Measurements from ENCODE around the gene DAB2. TPM values are rescaled to one million over a fixed set of nuclear protein-coding genes. Genes with fewer than 3 reads are reported as not detected.
A peak's percentile ranks its signal among the peaks of the same experiment; 100 is the strongest.
"Not testable (repeated sequence)": the region's sequence is repeated elsewhere in the genome, so short reads cannot be mapped to it uniquely, and the experiment has no call there.

DAB2 gene
- total and polyA plus RNA-seq, 5 donors from 2014 or later: 4.2 TPM; not detected in 4

- H3K4me3 ChIP-seq (ENCODE audit: low read depth, low read length); H3K27me3 ChIP-seq (ENCODE audit: control insufficient read depth, insufficient read depth, low read length); H3K4me3 Mint-ChIP-seq; H3K4me1 Mint-ChIP-seq; H3K36me3 ChIP-seq (ENCODE audit: control insufficient read depth, insufficient read depth, low read length); H3K4me1 ChIP-seq (ENCODE audit: control insufficient read depth, insufficient read depth, low read length, poor library complexity, severe bottlenecking); H3K27ac Mint-ChIP-seq; DNase-seq; ATAC-seq (ENCODE audit: low read depth in 2 of 2); H3K9me3 ChIP-seq (ENCODE audit: control insufficient read depth in 2 of 2, low read length in 2 of 2); H3K9me3 Mint-ChIP-seq; H3K36me3 Mint-ChIP-seq; H3K27ac ChIP-seq (ENCODE audit: insufficient read depth, low read length, poor library complexity, severe bottlenecking); H3K27me3 Mint-ChIP-seq: not testable (repeated sequence)
Measured at GRCh38 chr5:39403761-39404160, 21.0 kb downstream of the DAB2 start.

- not testable (repeated sequence) for H3K4me1 ChIP-seq (ENCODE audit: control insufficient read depth, insufficient read depth, low read length, poor library complexity, severe bottlenecking); H3K27me3 Mint-ChIP-seq; H3K36me3 Mint-ChIP-seq; H3K4me3 ChIP-seq (ENCODE audit: low read depth, low read length); H3K4me1 Mint-ChIP-seq; H3K27me3 ChIP-seq (ENCODE audit: control insufficient read depth, insufficient read depth, low read length); H3K4me3 Mint-ChIP-seq; H3K36me3 ChIP-seq (ENCODE audit: control insufficient read depth, insufficient read depth, low read length); H3K9me3 ChIP-seq (ENCODE audit: control insufficient read depth in 2 of 2, low read length in 2 of 2); H3K27ac Mint-ChIP-seq; ATAC-seq (ENCODE audit: low read depth in 2 of 2); DNase-seq; H3K27ac ChIP-seq (ENCODE audit: insufficient read depth, low read length, poor library complexity, severe bottlenecking); H3K9me3 Mint-ChIP-seq
Measured at GRCh38 chr5:39402140-39402539, 22.6 kb downstream of the DAB2 start.

GRCh38 chr5:39400713-39401578, 23.8 kb downstream of the DAB2 start:
- H3K9me3 ChIP-seq (ENCODE audit: control insufficient read depth in 2 of 2, low read length in 2 of 2): no peaks in the 10 kb centered on the region
- H3K36me3 Mint-ChIP-seq: no peaks in the 10 kb centered on the region
- H3K27ac Mint-ChIP-seq: no peak overlapping the region
- no peak overlapping the region for H3K27ac ChIP-seq (ENCODE audit: insufficient read depth, low read length, poor library complexity, severe bottlenecking)
- H3K4me1 Mint-ChIP-seq: peaks cover 0 to 2% (median 0%) of the 10 kb centered on the region in 4 donors
- DNase-seq (no peak), ATAC-seq (ENCODE audit: low read depth in 2 of 2) (no peak)
- H3K36me3 ChIP-seq (ENCODE audit: control insufficient read depth, insufficient read depth, low read length): no peaks in the 10 kb centered on the region
- no peak overlapping the region for H3K4me3 Mint-ChIP-seq
- H3K4me3 ChIP-seq (ENCODE audit: low read depth, low read length): no peak overlapping the region
- no peaks in the 10 kb centered on the region for H3K9me3 Mint-ChIP-seq
- no peaks in the 10 kb centered on the region for H3K4me1 ChIP-seq (ENCODE audit: control insufficient read depth, insufficient read depth, low read length, poor library complexity, severe bottlenecking)
- no peaks in the 10 kb centered on the region for H3K27me3 ChIP-seq (ENCODE audit: control insufficient read depth, insufficient read depth, low read length)
- no peaks in the 10 kb centered on the region for H3K27me3 Mint-ChIP-seq

DNA sequence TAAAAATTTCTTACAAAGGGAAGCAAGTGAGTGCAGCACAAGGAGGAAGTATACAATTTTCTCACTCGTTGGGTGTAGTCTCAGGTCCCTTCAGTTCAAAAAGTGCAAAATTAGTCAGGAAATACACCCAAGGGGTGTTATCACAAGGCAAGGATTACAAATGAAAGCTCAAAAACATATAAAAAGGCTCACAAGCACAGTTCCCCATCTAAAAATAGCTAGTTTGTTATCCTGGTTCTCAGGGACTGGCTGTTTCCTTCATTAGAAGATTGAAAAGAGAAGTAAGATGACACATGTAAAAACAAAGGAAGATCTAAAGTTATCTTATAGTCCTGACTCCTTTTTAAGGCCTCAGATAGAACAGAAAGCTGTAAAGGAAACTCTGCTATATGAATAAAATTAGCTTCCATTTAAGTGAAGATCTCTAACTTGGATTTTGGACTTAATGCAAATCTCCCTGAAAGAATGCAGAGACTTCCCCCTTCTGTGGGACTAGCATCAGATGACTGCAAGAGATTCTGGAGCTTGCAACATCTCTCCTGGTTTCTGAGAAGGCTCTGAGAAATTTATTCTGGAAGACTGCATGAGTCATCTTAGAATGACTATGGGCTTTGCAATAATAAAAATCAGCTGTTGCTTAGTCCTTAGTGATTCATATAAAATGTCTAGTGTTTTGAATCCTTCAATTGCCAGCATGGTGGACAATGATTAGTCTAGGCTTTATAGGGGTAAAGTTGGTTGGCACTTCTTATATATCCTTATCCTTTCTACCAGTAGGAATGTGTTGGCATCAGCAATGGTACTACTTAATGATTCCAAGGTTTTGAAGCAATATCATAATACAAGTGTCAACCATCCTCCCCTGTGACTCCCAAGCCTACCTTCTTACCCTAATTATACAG, 25.4 kb downstream of the DAB2 start:
- no peak overlapping the region for H3K4me3 ChIP-seq (ENCODE audit: low read depth, low read length)
- Mint-ChIP-seq H3K4me1 (peaks cover 0 to 2% (median 0%) of the 10 kb centered on the region in 4 donors), H3K36me3 (no peaks in the 10 kb centered on the region), H3K27ac (no peak overlapping the region), H3K9me3 (no peaks in the 10 kb centered on the region), H3K4me3 (no peak overlapping the region), H3K27me3 (no peaks in the 10 kb centered on the region)
- no peak overlapping the region for H3K27ac ChIP-seq (ENCODE audit: insufficient read depth, low read length, poor library complexity, severe bottlenecking)
- H3K9me3 ChIP-seq (ENCODE audit: control insufficient read depth in 2 of 2, low read length in 2 of 2): no peaks in the 10 kb centered on the region
- DNase-seq (peak in 1 of 3 donors; percentile 5), ATAC-seq (ENCODE audit: low read depth in 2 of 2) (no peak)
- H3K4me1 ChIP-seq (ENCODE audit: control insufficient read depth, insufficient read depth, low read length, poor library complexity, severe bottlenecking): no peaks in the 10 kb centered on the region
- H3K36me3 ChIP-seq (ENCODE audit: control insufficient read depth, insufficient read depth, low read length): no peaks in the 10 kb centered on the region
- H3K27me3 ChIP-seq (ENCODE audit: control insufficient read depth, insufficient read depth, low read length): no peaks in the 10 kb centered on the region

DNA sequence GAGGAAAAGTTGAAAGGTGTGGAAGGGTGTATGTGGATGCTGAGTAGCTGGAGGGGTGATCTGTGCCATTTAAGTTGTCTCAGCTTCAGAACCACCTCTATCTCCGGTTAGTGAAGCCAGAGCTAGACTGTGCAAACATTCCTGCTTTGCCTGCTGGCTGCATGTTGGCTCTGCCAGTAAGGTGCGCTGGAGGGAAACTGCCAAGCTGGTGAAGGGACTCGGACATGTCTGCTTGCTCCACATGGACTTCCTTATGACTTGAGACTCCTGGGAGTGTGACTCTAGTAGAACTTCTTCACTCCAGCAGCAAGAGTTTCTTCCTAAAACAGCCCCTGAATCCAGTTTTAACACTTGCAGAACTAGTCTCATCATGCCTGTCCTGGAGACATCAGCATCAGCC, 27.9 kb downstream of the DAB2 start:
- H3K4me1 Mint-ChIP-seq: peaks cover 0 to 2% (median 0%) of the 10 kb centered on the region in 4 donors
- H3K36me3 Mint-ChIP-seq: no peaks in the 10 kb centered on the region
- H3K36me3 ChIP-seq (ENCODE audit: control insufficient read depth, insufficient read depth, low read length): no peaks in the 10 kb centered on the region
- no peaks in the 10 kb centered on the region for H3K9me3 Mint-ChIP-seq
- no peak overlapping the region for H3K4me3 Mint-ChIP-seq
- H3K27me3 ChIP-seq (ENCODE audit: control insufficient read depth, insufficient read depth, low read length): no peaks in the 10 kb centered on the region
- H3K27ac Mint-ChIP-seq: no peak overlapping the region
- H3K4me3 ChIP-seq (ENCODE audit: low read depth, low read length): no peak overlapping the region
- ATAC-seq (ENCODE audit: low read depth in 2 of 2): no peak
- H3K4me1 ChIP-seq (ENCODE audit: control insufficient read depth, insufficient read depth, low read length, poor library complexity, severe bottlenecking): no peaks in the 10 kb centered on the region
- H3K27ac ChIP-seq (ENCODE audit: insufficient read depth, low read length, poor library complexity, severe bottlenecking): no peak overlapping the region
- H3K9me3 ChIP-seq (ENCODE audit: control insufficient read depth in 2 of 2, low read length in 2 of 2): no peaks in the 10 kb centered on the region
- DNase-seq: no peak
- H3K27me3 Mint-ChIP-seq: no peaks in the 10 kb centered on the region

GRCh38 chr5:39395521-39395920, 29.3 kb downstream of the DAB2 start:
- no peaks in the 10 kb centered on the region for H3K36me3 ChIP-seq (ENCODE audit: control insufficient read depth, insufficient read depth, low read length)
- H3K27me3 ChIP-seq (ENCODE audit: control insufficient read depth, insufficient read depth, low read length): peaks cover 2% of the 10 kb centered on the region
- no peak overlapping the region for H3K27ac ChIP-seq (ENCODE audit: insufficient read depth, low read length, poor library complexity, severe bottlenecking)
- no peaks in the 10 kb centered on the region for H3K4me1 ChIP-seq (ENCODE audit: control insufficient read depth, insufficient read depth, low read length, poor library complexity, severe bottlenecking)
- ATAC-seq (ENCODE audit: low read depth in 2 of 2) (no peak), DNase-seq (no peak)
- no peak overlapping the region for H3K4me3 ChIP-seq (ENCODE audit: low read depth, low read length)
- Mint-ChIP-seq H3K36me3 (no peaks in the 10 kb centered on the region), H3K27ac (no peak overlapping the region), H3K27me3 (no peaks in the 10 kb centered on the region), H3K4me3 (no peak overlapping the region), H3K4me1 (peaks cover 0 to 2% (median 0%) of the 10 kb centered on the region in 4 donors), H3K9me3 (no peaks in the 10 kb centered on the region)
- no peaks in the 10 kb centered on the region for H3K9me3 ChIP-seq (ENCODE audit: control insufficient read depth in 2 of 2, low read length in 2 of 2)

DNA sequence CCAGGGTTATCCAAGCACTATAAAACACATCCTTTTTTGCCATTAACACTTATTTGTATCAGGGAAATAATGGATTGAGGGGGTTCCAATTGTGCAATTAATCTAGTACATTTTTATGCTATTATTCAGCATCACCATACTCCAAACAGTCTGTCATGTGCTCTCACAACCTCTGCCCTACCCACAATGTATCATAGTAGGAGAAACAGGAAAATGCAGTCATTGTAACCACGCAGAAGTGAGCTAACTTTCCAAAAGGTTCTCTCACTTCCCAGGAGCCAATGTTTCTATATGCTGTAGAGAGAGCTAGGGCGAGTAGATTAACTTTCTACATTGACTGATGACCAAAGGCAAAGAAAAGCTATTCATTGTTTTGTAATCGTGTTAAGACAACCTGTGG, 29.8 kb downstream of the DAB2 start:
- H3K4me3 ChIP-seq (ENCODE audit: low read depth, low read length): no peak overlapping the region
- ATAC-seq (ENCODE audit: low read depth in 2 of 2) (no peak), DNase-seq (no peak)
- no peak overlapping the region for H3K4me3 Mint-ChIP-seq
- no peaks in the 10 kb centered on the region for H3K36me3 Mint-ChIP-seq
- H3K27ac ChIP-seq (ENCODE audit: insufficient read depth, low read length, poor library complexity, severe bottlenecking): no peak overlapping the region
- H3K27ac Mint-ChIP-seq: no peak overlapping the region
- H3K36me3 ChIP-seq (ENCODE audit: control insufficient read depth, insufficient read depth, low read length): no peaks in the 10 kb centered on the region
- H3K9me3 ChIP-seq (ENCODE audit: control insufficient read depth in 2 of 2, low read length in 2 of 2): no peaks in the 10 kb centered on the region
- no peaks in the 10 kb centered on the region for H3K4me1 ChIP-seq (ENCODE audit: control insufficient read depth, insufficient read depth, low read length, poor library complexity, severe bottlenecking)
- H3K27me3 ChIP-seq (ENCODE audit: control insufficient read depth, insufficient read depth, low read length): peaks cover 2% of the 10 kb centered on the region
- H3K4me1 Mint-ChIP-seq: peaks cover 0 to 2% (median 0%) of the 10 kb centered on the region in 4 donors
- no peaks in the 10 kb centered on the region for H3K27me3 Mint-ChIP-seq
- H3K9me3 Mint-ChIP-seq: no peaks in the 10 kb centered on the region
